CD14-positive monocyte (primary cell): Measurements from ENCODE around the gene ASMTL. TPM values are rescaled to one million over a fixed set of nuclear protein-coding genes. Genes with fewer than 3 reads are reported as not detected.
"Not testable (repeated sequence)": the region's sequence is repeated elsewhere in the genome, so short reads cannot be mapped to it uniquely, and the experiment has no call there.

Experiments used
- DNase-seq, 3 donors: peaks; one replicate each; pipeline ENCODE4 v3.0.0-alpha.2; 2011 to 2022
- H2AFZ ChIP-seq: 2 replicates; pipeline ENCODE4 v1.6.0; 2012; ENCODE audit warnings: mild to moderate bottlenecking, low read depth, low read length, inconsistent platforms; ENCODE audit not compliant: insufficient read depth, poor library complexity, severe bottlenecking
- H3K27ac ChIP-seq, 2 donors: 1 replicate in 1 of 2; 2 replicates in 1 of 2; pipeline ENCODE4 v1.5.1; 2012 to 2013; ENCODE audit warnings: low read length in 2 of 2, control low read depth in 1 of 2, inconsistent platforms in 1 of 2, low read depth in 1 of 2, mild to moderate bottlenecking in 1 of 2
- H3K27me3 ChIP-seq, 2 donors: one replicate each; pipeline versions ENCODE4 v1.6.0 to v1.6.1; 2011 to 2013; ENCODE audit warnings: low read length in 2 of 2; ENCODE audit not compliant: control insufficient read depth in 2 of 2, insufficient read depth in 2 of 2
- H3K36me3 ChIP-seq, 2 donors: replicated peaks in 1 of 2; 1 replicate in 1 of 2; 2 replicates in 1 of 2; pipeline versions ENCODE4 v1.5.1 to v1.6.1; 2012 to 2013; ENCODE audit warnings: low read length in 2 of 2, control low read depth in 1 of 2, inconsistent platforms in 1 of 2, mild to moderate bottlenecking in 1 of 2; ENCODE audit not compliant: insufficient read depth in 2 of 2, control insufficient read depth in 1 of 2
- H3K4me1 ChIP-seq, 2 donors: 1 replicate in 1 of 2; 2 replicates in 1 of 2; pipeline versions ENCODE4 v1.5.1 to v1.6.1; 2012 to 2013; ENCODE audit warnings: low read length in 2 of 2, control low read depth in 1 of 2, inconsistent platforms in 1 of 2, mild to moderate bottlenecking in 1 of 2, moderate library complexity in 1 of 2; ENCODE audit not compliant: insufficient read depth in 2 of 2, control insufficient read depth in 1 of 2
- H3K4me2 ChIP-seq: replicated peaks from 2 replicates; pipeline ENCODE3; 2012; ENCODE audit warnings: low read length, moderate library complexity, mild to moderate bottlenecking; ENCODE audit not compliant: poor library complexity, severe bottlenecking; ENCODE audit errors: extremely low read depth
- H3K4me3 ChIP-seq, 3 experiments: fragments of 200-600 bp in 1 of 3; sonication (generic) in 1 of 3; replicated peaks in 1 of 3; 1 replicate in 2 of 3; 2 replicates in 1 of 3; pipeline ENCODE4 v1.5.1; 2011 to 2013; ENCODE audit warnings: low read length in 3 of 3, mild to moderate bottlenecking in 3 of 3, control low read depth in 2 of 3, low read depth in 2 of 3, inconsistent platforms in 1 of 3, moderate library complexity in 1 of 3
- H3K79me2 ChIP-seq: 2 replicates; pipeline ENCODE4 v1.6.0; 2012; ENCODE audit warnings: mild to moderate bottlenecking, control low read depth, inconsistent platforms, low read length, moderate library complexity; ENCODE audit not compliant: insufficient read depth
- H3K9ac ChIP-seq: 2 replicates; pipeline ENCODE4 v1.6.0; 2017; ENCODE audit warnings: low read length, mild to moderate bottlenecking; ENCODE audit not compliant: insufficient read depth, poor library complexity, severe bottlenecking
- H3K9me3 ChIP-seq, 2 donors: replicated peaks in 1 of 2; 1 replicate in 1 of 2; 2 replicates in 1 of 2; pipeline versions ENCODE4 v1.5.1 to v1.6.1; 2012 to 2013; ENCODE audit warnings: low read length in 2 of 2, control low read depth in 1 of 2; ENCODE audit not compliant: control insufficient read depth in 1 of 2, insufficient read depth in 1 of 2
- H4K20me1 ChIP-seq: 2 replicates; pipeline ENCODE4 v1.6.0; 2012; ENCODE audit warnings: mild to moderate bottlenecking, low read length, control low read depth, moderate library complexity; ENCODE audit not compliant: insufficient read depth
- H3K27ac Mint-ChIP-seq, 7 donors: one replicate each; pipeline ENCODE4 v1.8.0; 2020; ENCODE audit warnings: mild to moderate bottlenecking in 7 of 7, mixed read lengths in 7 of 7, moderate library complexity in 6 of 7, inconsistent platforms in 2 of 7
- H3K27me3 Mint-ChIP-seq, 3 donors: one replicate each; pipeline ENCODE4 v1.8.0; 2021 to 2022; ENCODE audit warnings: low read depth in 3 of 3, mild to moderate bottlenecking in 3 of 3, mixed read lengths in 3 of 3, moderate library complexity in 3 of 3, inconsistent platforms in 1 of 3
- H3K36me3 Mint-ChIP-seq, 2 donors: one replicate each; pipeline ENCODE4 v1.8.0; 2020; ENCODE audit warnings: mixed read lengths in 2 of 2, inconsistent platforms in 1 of 2, mild to moderate bottlenecking in 1 of 2
- H3K4me1 Mint-ChIP-seq: one replicate; pipeline ENCODE4 v1.8.0; 2020; ENCODE audit warnings: mild to moderate bottlenecking, mixed read lengths
- H3K4me3 Mint-ChIP-seq, 2 donors: one replicate each; pipeline ENCODE4 v1.8.0; 2020; ENCODE audit warnings: mild to moderate bottlenecking in 2 of 2, mixed read lengths in 2 of 2, moderate library complexity in 1 of 2
- H3K9me3 Mint-ChIP-seq, 7 donors: one replicate each; pipeline ENCODE4 v1.8.0; 2020 to 2022; ENCODE audit warnings: mixed read lengths in 7 of 7, mild to moderate bottlenecking in 6 of 7, moderate library complexity in 6 of 7, inconsistent platforms in 2 of 7
- CTCF ChIP-seq: fragments of 200-600 bp; IDR thresholded peaks from one replicate; pipeline ENCODE4 v1.8.0; 2022; ENCODE audit warnings: antibody characterized with exemption, mild to moderate bottlenecking
- WGBS: methylation state at CpG from one replicate; pipeline ENCODE4 v1.1.5; 2013; ENCODE audit warnings: missing lambda C conversion rate; ENCODE audit not compliant: insufficient coverage; 5-methylcytosine and 5-hydroxymethylcytosine counted together
- intact Hi-C, 2 donors: fragments of 100-400 bp; cut with micrococcal nuclease; formaldehyde crosslinking; loops; one replicate each; pipeline versions ENCODE4 v1.15.0 to v1.15.1; 2023
- polyA plus RNA-seq, 3 donors: library from polyadenylated mRNA; depleted of rRNA in 1 of 3; unstranded in 2 of 3; stranded (reverse) in 1 of 3; fragments of 300-500 nt in 2 of 3; fragments of >200 nt in 1 of 3; fragmentation: Illumina TruSeq in 2 of 3; gene quantifications; 1 replicate in 2 of 3; 2 replicates in 1 of 3; pipeline ENCODE4 v1.2.3, GENCODE V29; 2012 to 2021

Gene ASMTL
- polyA plus RNA-seq, 3 donors, result 19.0 to 31.5 (median 31.0) TPM

- peaks cover 65 to 79% of the 10 kb centered on the region in 2 donors for H3K36me3 ChIP-seq
- H3K4me1 ChIP-seq, result no peaks in the 10 kb centered on the region
- intact Hi-C loops, result no loop called here
- H3K27ac ChIP-seq, result no peak overlapping the region
- no peak overlapping the region for H3K4me3 ChIP-seq
- Mint-ChIP-seq H3K27ac (no peak overlapping the region), H3K36me3 (peaks cover 11 to 19% of the 10 kb centered on the region in 2 donors), H3K9me3 (peaks cover 0 to 3% (median 0%) of the 10 kb centered on the region in 7 donors), H3K4me3 (no peak overlapping the region), H3K27me3 (no peaks in the 10 kb centered on the region), H3K4me1 (no peaks in the 10 kb centered on the region)
- no peak overlapping the region for H2AFZ ChIP-seq
- TF ChIP-seq CTCF, result no peak
- H3K27me3 ChIP-seq, result no peaks in the 10 kb centered on the region
- peaks cover 3% of the 10 kb centered on the region for H3K79me2 ChIP-seq
- peaks cover 0 to 5% of the 10 kb centered on the region in 2 donors for H3K9me3 ChIP-seq
- no peak overlapping the region for H3K9ac ChIP-seq
- no peak overlapping the region for H3K4me2 ChIP-seq
- no peak for DNase-seq
- H4K20me1 ChIP-seq, result peaks cover 4% of the 10 kb centered on the region
These were observed 45.7 kb downstream of the ASMTL start for GRCh38 chrX:1407035-1407434.

- WGBS, result 98% methylated on average over 2 of the region's 2 CpGs
- H4K20me1 ChIP-seq, H3K27me3 Mint-ChIP-seq, intact Hi-C loops, H3K9me3 Mint-ChIP-seq, H2AFZ ChIP-seq, H3K79me2 ChIP-seq, H3K4me1 ChIP-seq, H3K4me2 ChIP-seq, H3K27me3 ChIP-seq, DNase-seq, H3K4me3 Mint-ChIP-seq, H3K9ac ChIP-seq, H3K9me3 ChIP-seq, H3K27ac ChIP-seq, H3K4me1 Mint-ChIP-seq, H3K27ac Mint-ChIP-seq, H3K4me3 ChIP-seq: not testable (repeated sequence)
- H3K36me3 ChIP-seq, result peaks cover 55 to 79% of the 10 kb centered on the region in 2 donors
- peaks cover 2 to 10% of the 10 kb centered on the region in 2 donors for H3K36me3 Mint-ChIP-seq
These were observed 46.9 kb downstream of the ASMTL start for GRCh38 chrX:1405769-1406168.

GRCh38 chrX:1403867-1404266 is 48.8 kb downstream of the ASMTL start:
- H3K27me3 ChIP-seq, DNase-seq, H3K4me1 Mint-ChIP-seq, H3K4me3 ChIP-seq, H3K9me3 ChIP-seq, H3K79me2 ChIP-seq, H3K9ac ChIP-seq, H4K20me1 ChIP-seq, H3K4me1 ChIP-seq, H3K27ac Mint-ChIP-seq, H3K4me2 ChIP-seq, H3K4me3 Mint-ChIP-seq, H3K27ac ChIP-seq, H3K9me3 Mint-ChIP-seq, H2AFZ ChIP-seq, H3K27me3 Mint-ChIP-seq: not testable (repeated sequence)
- intact Hi-C loops, result loop anchor here in 1 of 2 donors (5.0 kb wide), 1 partner anchor 43 kb away; no protein-coding TSS in a partner anchor
- peaks cover 3 to 18% of the 10 kb centered on the region in 2 donors for H3K36me3 Mint-ChIP-seq
- 96% methylated on average over 3 of the region's 3 CpGs for WGBS
- peaks cover 60 to 88% of the 10 kb centered on the region in 2 donors for H3K36me3 ChIP-seq
